K562 (cell line): ENCODE measurements around the gene CDS2. TPM values are rescaled to one million over a fixed set of nuclear protein-coding genes. Genes with fewer than 3 reads are reported as not detected.

Experiments
- CTCFL ChIP-seq: IDR thresholded peaks from 2 replicates; pipeline ENCODE4 v1.6.1; 2011; ENCODE audit warnings: borderline replicate concordance, low read depth, mild to moderate bottlenecking, moderate library complexity, low read length; ENCODE audit not compliant: insufficient read depth, poor library complexity, severe bottlenecking
- EGR1 ChIP-seq: fragments of 450-650 bp; conservative IDR thresholded peaks from 2 replicates; pipeline ENCODE4 v1.6.1; 2017; ENCODE audit warnings: mild to moderate bottlenecking
- ELF1 ChIP-seq: fragments of 200-800 bp; sonication (Bioruptor generic); IDR thresholded peaks from 2 replicates; pipeline ENCODE4 v1.6.1; 2016; ENCODE audit warnings: missing genetic modification characterization, missing compliant biosample characterization
- FUS ChIP-seq: fragments of 200-400 bp; formaldehyde crosslinking; optimal IDR thresholded peaks from 2 replicates; pipeline ENCODE3; 2017; ENCODE audit warnings: low read depth, low read length
- ILK ChIP-seq: fragments of 450-650 bp; IDR thresholded peaks from 2 replicates; pipeline ENCODE4 v1.6.1; 2016; ENCODE audit warnings: missing genetic modification characterization, low read depth, mild to moderate bottlenecking, missing compliant biosample characterization, moderate library complexity, borderline replicate concordance
- LARP7 ChIP-seq: fragments of 450-650 bp; IDR thresholded peaks from 2 replicates; pipeline ENCODE4 v1.6.1; 2016
- MXI1 ChIP-seq: IDR thresholded peaks from 2 replicates; pipeline ENCODE4 v1.6.1; 2011; ENCODE audit warnings: low read depth, mild to moderate bottlenecking, improper control_type of control experiment, low read length
- NCOA1 ChIP-seq: fragments of 450-650 bp; IDR thresholded peaks from 2 replicates; pipeline ENCODE4 v1.6.1; 2016; ENCODE audit warnings: low read depth
- NCOR1 ChIP-seq: fragments of 450-650 bp; IDR thresholded peaks from 2 replicates; pipeline ENCODE4 v1.6.1; 2016; ENCODE audit warnings: mild to moderate bottlenecking, moderate library complexity
- NFYB ChIP-seq: IDR thresholded peaks from 2 replicates; pipeline ENCODE4 v1.6.1; 2011; ENCODE audit warnings: mild to moderate bottlenecking, moderate library complexity; ENCODE audit not compliant: insufficient read length; ENCODE audit errors: extremely low read depth
- NR2C1 ChIP-seq, 2 experiments: fragments of 450-650 bp; IDR thresholded peaks; 2 replicates each; pipeline ENCODE4 v1.6.1; 2017; ENCODE audit warnings: mild to moderate bottlenecking in 2 of 2, antibody characterized with exemption in 1 of 2, inconsistent platforms in 1 of 2, missing compliant biosample characterization in 1 of 2, missing genetic modification characterization in 1 of 2
- PRMT5 ChIP-seq: sonication (generic); formaldehyde crosslinking; IDR thresholded peaks from 2 replicates; pipeline ENCODE4 v1.5.0; 2020; ENCODE audit warnings: missing genetic modification reagents
- TAF1 ChIP-seq: IDR thresholded peaks from 2 replicates; pipeline ENCODE4 v1.6.1; 2011; ENCODE audit warnings: mild to moderate bottlenecking, low read length, moderate library complexity; ENCODE audit not compliant: insufficient read depth, control insufficient read depth, severe bottlenecking; ENCODE audit errors: extremely low read depth
- TARDBP ChIP-seq: fragments of 450-650 bp; IDR thresholded peaks from 2 replicates; pipeline ENCODE4 v1.6.1; 2016
- THRAP3 ChIP-seq: fragments of 450-650 bp; IDR thresholded peaks from 2 replicates; pipeline ENCODE4 v1.6.1; 2016; ENCODE audit warnings: mild to moderate bottlenecking, inconsistent platforms, borderline replicate concordance
- TOE1 ChIP-seq, 2 experiments: fragments of 450-650 bp in 1 of 2; sonication (generic) in 1 of 2; formaldehyde crosslinking in 1 of 2; IDR thresholded peaks; 2 replicates each; pipeline versions ENCODE4 v1.7.1 to v1.8.0; 2016 to 2022; ENCODE audit warnings: borderline replicate concordance in 2 of 2, mild to moderate bottlenecking in 2 of 2, antibody characterized with exemption in 1 of 2, inconsistent platforms in 1 of 2, low read depth in 1 of 2, missing genetic modification reagents in 1 of 2, moderate library complexity in 1 of 2
- ZNF175 ChIP-seq: fragments of 200-800 bp; sonication (Bioruptor generic); IDR thresholded peaks from 2 replicates; pipeline ENCODE4 v1.6.1; 2016; ENCODE audit warnings: low read depth, mild to moderate bottlenecking, missing genetic modification characterization, missing compliant biosample characterization
- ZNF277 ChIP-seq: fragments of 250-450 bp; sonication (Bioruptor Pico); IDR thresholded peaks from 2 replicates; pipeline ENCODE4 v1.8.0; 2022; ENCODE audit warnings: inconsistent platforms, mild to moderate bottlenecking, moderate library complexity, borderline replicate concordance
- ZNF583 ChIP-seq: fragments of 250-450 bp; sonication (Bioruptor Pico); IDR thresholded peaks from 2 replicates; pipeline ENCODE4 v1.4.0; 2020
- ZNF79 ChIP-seq: fragments of 250-450 bp; sonication (Bioruptor Pico); IDR thresholded peaks from 2 replicates; pipeline ENCODE4 v1.4.0; 2020; ENCODE audit warnings: low read depth, mild to moderate bottlenecking, moderate library complexity
- polyA plus RNA-seq, 8 experiments: library from polyadenylated mRNA; depleted of rRNA in 4 of 8; stranded (reverse) in 5 of 8; unstranded in 3 of 8; fragments of >200 nt; fragmentation: Nextera tagmentation in 2 of 8; fragmentation: Illumina TruSeq in 1 of 8; extraction: Ambion mirVana in 2 of 8; extraction: Trizol in 1 of 8; gene quantifications; 2 replicates each; pipeline versions ENCODE4 v1.2.1 to v1.2.3, GENCODE V29; 2011 to 2014; ENCODE audit warnings: inconsistent platforms in 1 of 8, missing spikeins in 1 of 8
- total RNA-seq, 7 experiments: library from RNA; depleted of rRNA in 6 of 7; stranded (reverse); fragments of >200 nt in 6 of 7; fragmentation: Illumina TruSeq in 2 of 7; extraction: Trizol in 2 of 7; gene quantifications; 2 replicates each; pipeline versions ENCODE4 v1.2.1 to v1.2.3, GENCODE V29; 2011 to 2021; ENCODE audit warnings: low replicate concordance in 1 of 7
- TF ChIP-seq, protein P1 (sequence below): IDR thresholded peaks from 2 replicates; pipeline ENCODE4 v1.6.1; 2016; ENCODE audit warnings: missing genetic modification characterization, missing compliant biosample characterization
- TF ChIP-seq, protein P2 (sequence below): fragments of 450-650 bp; formaldehyde crosslinking; IDR thresholded peaks from 2 replicates; pipeline ENCODE4 v1.4.0; 2020; ENCODE audit warnings: mild to moderate bottlenecking, moderate library complexity

The CDS2 gene
- total and polyA plus RNA-seq, 9 of the 15 experiments (the other 6 are each of a cell fraction or from before 2014, with no cell fraction given), result 6.4 to 46.4 (median 12.2) TPM

GRCh38 chr20:5126512-5127203 is at the start of gene CDS2 (continued):
- TF ChIP-seq TAF1 (no peak), ZNF277 (CRISPR knock-in tag) (no peak), MXI1 (no peak), THRAP3 (no peak), PRMT5 (no peak), NFYB (peak; percentile 64), EGR1 (peak; percentile 52), ZNF583 (no peak), NCOA1 (no peak), ILK (no peak), CTCFL (peak; percentile 93), LARP7 (no peak), ELF1 (no peak), TOE1 (IDR thresholded peaks at IDR 0.05; ENCODE audit: borderline replicate concordance) (no peak), TOE1 (CRISPR knock-in tag; IDR thresholded peaks at IDR 0.05; ENCODE audit: borderline replicate concordance, low read depth) (no peak), NR2C1 (IDR thresholded peaks at IDR 0.05) (peak; percentile 88), NR2C1 (tag; IDR thresholded peaks at IDR 0.05) (peak; percentile 87), FUS (peak; percentile 58), NCOR1 (no peak), ZNF175 (CRISPR knock-in tag) (no peak), TARDBP (no peak), ZNF79 (CRISPR knock-in tag) (no peak)
- TF ChIP-seq, protein P1, sequence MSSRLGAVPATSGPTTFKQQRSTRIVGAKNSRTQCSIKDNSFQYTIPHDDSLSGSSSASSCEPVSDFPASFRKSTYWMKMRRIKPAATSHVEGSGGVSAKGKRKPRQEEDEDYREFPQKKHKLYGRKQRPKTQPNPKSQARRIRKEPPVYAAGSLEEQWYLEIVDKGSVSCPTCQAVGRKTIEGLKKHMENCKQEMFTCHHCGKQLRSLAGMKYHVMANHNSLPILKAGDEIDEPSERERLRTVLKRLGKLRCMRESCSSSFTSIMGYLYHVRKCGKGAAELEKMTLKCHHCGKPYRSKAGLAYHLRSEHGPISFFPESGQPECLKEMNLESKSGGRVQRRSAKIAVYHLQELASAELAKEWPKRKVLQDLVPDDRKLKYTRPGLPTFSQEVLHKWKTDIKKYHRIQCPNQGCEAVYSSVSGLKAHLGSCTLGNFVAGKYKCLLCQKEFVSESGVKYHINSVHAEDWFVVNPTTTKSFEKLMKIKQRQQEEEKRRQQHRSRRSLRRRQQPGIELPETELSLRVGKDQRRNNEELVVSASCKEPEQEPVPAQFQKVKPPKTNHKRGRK (tag), result no peak
- TF ChIP-seq, protein P2, sequence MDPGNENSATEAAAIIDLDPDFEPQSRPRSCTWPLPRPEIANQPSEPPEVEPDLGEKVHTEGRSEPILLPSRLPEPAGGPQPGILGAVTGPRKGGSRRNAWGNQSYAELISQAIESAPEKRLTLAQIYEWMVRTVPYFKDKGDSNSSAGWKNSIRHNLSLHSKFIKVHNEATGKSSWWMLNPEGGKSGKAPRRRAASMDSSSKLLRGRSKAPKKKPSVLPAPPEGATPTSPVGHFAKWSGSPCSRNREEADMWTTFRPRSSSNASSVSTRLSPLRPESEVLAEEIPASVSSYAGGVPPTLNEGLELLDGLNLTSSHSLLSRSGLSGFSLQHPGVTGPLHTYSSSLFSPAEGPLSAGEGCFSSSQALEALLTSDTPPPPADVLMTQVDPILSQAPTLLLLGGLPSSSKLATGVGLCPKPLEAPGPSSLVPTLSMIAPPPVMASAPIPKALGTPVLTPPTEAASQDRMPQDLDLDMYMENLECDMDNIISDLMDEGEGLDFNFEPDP (CRISPR knock-in tag), result no peak
